ENCODE measurements around the gene ARHGEF25.
"Not testable (repeated sequence)": the region's sequence is repeated elsewhere in the genome, so short reads cannot be mapped to it uniquely, and the experiment has no call there.

Gene ARHGEF25

GRCh38 chr12:57636731-57637130, 25.5 kb downstream of the ARHGEF25 start:
- not testable (repeated sequence) for DNase-seq (ENCODE audit: low read depth)

GRCh38 chr12:57637364-57637763, 26.1 kb downstream of the ARHGEF25 start:
- DNase-seq (ENCODE audit: low read depth) = no peak

GRCh38 chr12:57638096-57638495, 26.9 kb downstream of the ARHGEF25 start:
- no peak for DNase-seq (ENCODE audit: low read depth)

GRCh38 chr12:57640175-57641042, 29.2 kb downstream of the ARHGEF25 start:
- DNase-seq (ENCODE audit: low read depth) = no peak

GRCh38 chr12:57641699-57642442, 30.6 kb downstream of the ARHGEF25 start:
- DNase-seq (ENCODE audit: low read depth) = no peak

- DNase-seq (ENCODE audit: low read depth) = not testable (repeated sequence)
Measured at GRCh38 chr12:57645990-57646658, 34.9 kb downstream of the ARHGEF25 start.

GRCh38 chr12:57646659-57647049, 35.4 kb downstream of the ARHGEF25 start:
- DNase-seq (ENCODE audit: low read depth) = not testable (repeated sequence)

- DNase-seq (ENCODE audit: low read depth) = no peak
Measured at GRCh38 chr12:57654042-57654441, 42.8 kb downstream of the ARHGEF25 start.

- no peak for DNase-seq (ENCODE audit: low read depth)
Measured at GRCh38 chr12:57655541-57656240, 44.5 kb downstream of the ARHGEF25 start.

- not testable (repeated sequence) for DNase-seq (ENCODE audit: low read depth)
Measured at GRCh38 chr12:57656408-57656807, 45.2 kb downstream of the ARHGEF25 start.

GRCh38 chr12:57657744-57658143, 46.5 kb downstream of the ARHGEF25 start:
- no peak for DNase-seq (ENCODE audit: low read depth)

GRCh38 chr12:57658890-57659289, 47.7 kb downstream of the ARHGEF25 start:
- DNase-seq (ENCODE audit: low read depth) = no peak

GRCh38 chr12:57661376-57661775, 50.1 kb downstream of the ARHGEF25 start:
- DNase-seq (ENCODE audit: low read depth) = no peak

- not testable (repeated sequence) for DNase-seq (ENCODE audit: low read depth)
Measured at GRCh38 chr12:57665066-57665820, 54.0 kb downstream of the ARHGEF25 start.

Measured in activated gamma-delta T cell treated with anti-CD3 and anti-CD28 coated beads, Interleukin-2, amount 50 U/mL, for 16 hours (primary cell).